B cell (primary cell): Measurements from ENCODE around the gene AHRR. TPM values are rescaled to one million over a fixed set of nuclear protein-coding genes. Genes with fewer than 3 reads are reported as not detected.

ENCODE experiments used
- ATAC-seq: fragments of 200-7000 bp; cut with Tn5 transposase; one replicate; pipeline ENCODE4 v1.10.0; 2021; ENCODE audit warnings: low read depth, mild to moderate bottlenecking, moderate number of reproducible peaks, moderate library complexity
- CTCF ChIA-PET: fragments of 350-600 bp; sonication (Branson Sonifier 250); formaldehyde crosslinking; loops from one replicate; lab custom pipeline; 2021; ENCODE audit warnings: antibody characterized with exemption, inconsistent platforms; lab: Charles Lee
- POLR2A ChIA-PET: fragments of 350-600 bp; sonication (Branson Sonifier 250); formaldehyde crosslinking; loops from one replicate; lab custom pipeline; 2021; ENCODE audit warnings: antibody characterized with exemption; lab: Charles Lee
- DNase-seq: peaks from one replicate; pipeline ENCODE4 v3.0.0; 2013
- H2AFZ ChIP-seq: 2 replicates; pipeline ENCODE4 v1.6.1; 2012; ENCODE audit warnings: mild to moderate bottlenecking, low read depth, low read length; ENCODE audit not compliant: insufficient read depth, poor library complexity, severe bottlenecking
- H3K27ac ChIP-seq, 2 donors: 1 replicate in 1 of 2; 2 replicates in 1 of 2; pipeline ENCODE4 v1.5.1; 2012 to 2013; ENCODE audit warnings: low read length in 2 of 2, mild to moderate bottlenecking in 2 of 2, moderate library complexity in 1 of 2
- H3K27me3 ChIP-seq, 4 experiments: fragments of 200-600 bp in 1 of 4; sonication (generic) in 1 of 4; replicated peaks in 1 of 4; 1 replicate in 2 of 4; 2 replicates in 2 of 4; pipeline versions ENCODE4 v1.6.1 to v1.7.0; 2013 to 2016; ENCODE audit warnings: low read length in 3 of 4, mild to moderate bottlenecking in 2 of 4, mixed read lengths in 1 of 4, moderate library complexity in 1 of 4; ENCODE audit not compliant: insufficient read depth in 4 of 4, control insufficient read depth in 3 of 4; ENCODE audit errors: control extremely low read depth in 1 of 4
- H3K36me3 ChIP-seq, 2 experiments: replicated peaks in 1 of 2; 1 replicate in 1 of 2; 2 replicates in 1 of 2; pipeline versions ENCODE4 v1.6.1 to v1.7.1; 2013; ENCODE audit warnings: low read length in 1 of 2; ENCODE audit not compliant: insufficient read depth in 2 of 2, control insufficient read depth in 1 of 2; ENCODE audit errors: control extremely low read depth in 1 of 2, extremely low read depth in 1 of 2
- H3K4me1 ChIP-seq, 2 donors: fragments of 200-600 bp in 1 of 2; sonication (generic) in 1 of 2; 1 replicate in 1 of 2; 2 replicates in 1 of 2; pipeline versions ENCODE4 v1.5.1 to v1.6.1; 2013 to 2017; ENCODE audit warnings: low read length in 2 of 2; ENCODE audit not compliant: control insufficient read depth in 2 of 2, insufficient read depth in 2 of 2
- H3K4me2 ChIP-seq: replicated peaks from 2 replicates; pipeline ENCODE3; 2012; ENCODE audit warnings: mild to moderate bottlenecking, low read depth, low read length; ENCODE audit not compliant: poor library complexity, severe bottlenecking
- H3K4me3 ChIP-seq, 5 experiments: fragments of 200-600 bp in 1 of 5; sonication (generic) in 1 of 5; 1 replicate in 3 of 5; 2 replicates in 2 of 5; pipeline versions ENCODE4 v1.5.1 to v1.7.0; 2011 to 2016; ENCODE audit warnings: low read length in 4 of 5, mild to moderate bottlenecking in 4 of 5, low read depth in 2 of 5, control low read depth in 1 of 5, moderate library complexity in 1 of 5; ENCODE audit not compliant: insufficient read depth in 1 of 5; ENCODE audit errors: control extremely low read depth in 1 of 5, extremely low read depth in 1 of 5
- H3K79me2 ChIP-seq: fragments of 200-600 bp; sonication (generic); one replicate; pipeline ENCODE4 v1.6.0; 2016; ENCODE audit warnings: low read length; ENCODE audit not compliant: control insufficient read depth, insufficient read depth
- H3K9ac ChIP-seq: fragments of 200-600 bp; sonication (generic); 2 replicates; pipeline ENCODE4 v1.6.1; 2017; ENCODE audit warnings: mild to moderate bottlenecking, low read length, moderate library complexity
- H3K9me3 ChIP-seq, 3 donors: one replicate each; pipeline versions ENCODE4 v1.6.1 to v1.7.1; 2013; ENCODE audit warnings: low read length in 2 of 3; ENCODE audit not compliant: control insufficient read depth in 2 of 3, insufficient read depth in 1 of 3; ENCODE audit errors: control extremely low read depth in 1 of 3
- H4K20me1 ChIP-seq: 2 replicates; pipeline ENCODE4 v1.6.0; 2012; ENCODE audit warnings: mild to moderate bottlenecking, low read length; ENCODE audit not compliant: insufficient read depth, control insufficient read depth, poor library complexity, severe bottlenecking
- H3K27ac Mint-ChIP-seq: one replicate; pipeline ENCODE4 v1.8.0; 2021; ENCODE audit warnings: mixed read lengths
- H3K27me3 Mint-ChIP-seq: one replicate; pipeline ENCODE4 v1.8.0; 2021; ENCODE audit warnings: mixed read lengths
- H3K4me1 Mint-ChIP-seq: one replicate; pipeline ENCODE4 v1.8.0; 2021; ENCODE audit warnings: mixed read lengths
- H3K4me3 Mint-ChIP-seq: one replicate; pipeline ENCODE4 v1.8.0; 2021; ENCODE audit warnings: mixed read lengths
- H3K9me3 Mint-ChIP-seq: one replicate; pipeline ENCODE4 v1.8.0; 2022; ENCODE audit warnings: mixed read lengths; ENCODE audit not compliant: insufficient read depth
- CTCF ChIP-seq: fragments of 200-600 bp; IDR thresholded peaks from one replicate; pipeline ENCODE4 v1.8.0; 2022; ENCODE audit warnings: antibody characterized with exemption, mild to moderate bottlenecking
- EZH2 ChIP-seq: IDR thresholded peaks from 2 replicates; pipeline ENCODE4 v1.6.1; 2012; ENCODE audit warnings: borderline replicate concordance, low read depth, mild to moderate bottlenecking, moderate library complexity, low read length; ENCODE audit not compliant: insufficient read depth, poor library complexity, severe bottlenecking
- WGBS: methylation state at CpG from one replicate; pipeline ENCODE4 v1.1.5; 2013; ENCODE audit warnings: missing lambda C conversion rate; ENCODE audit not compliant: insufficient coverage; 5-methylcytosine and 5-hydroxymethylcytosine counted together
- intact Hi-C: fragments of 100-400 bp; cut with micrococcal nuclease; formaldehyde crosslinking; loops from one replicate; pipeline ENCODE4 v1.10.0; 2022
- polyA plus RNA-seq: library from polyadenylated mRNA; depleted of rRNA; stranded (reverse); fragments of >200 nt; gene quantifications from 2 replicates; pipeline ENCODE4 v1.2.3, GENCODE V29; 2012
- total RNA-seq, 2 donors: library from RNA; stranded (reverse); fragments of 120-200 nt in 1 of 2; gene quantifications; 1 replicate in 1 of 2; 2 replicates in 1 of 2; pipeline versions ENCODE4 v1.2.3 to v1.2.4, GENCODE V29; 2013 to 2022

The AHRR gene
- total and polyA plus RNA-seq, 2 donors (not counting 1 experiment from before 2014, with no cell fraction given): 0.13 to 1.7 TPM

DNA sequence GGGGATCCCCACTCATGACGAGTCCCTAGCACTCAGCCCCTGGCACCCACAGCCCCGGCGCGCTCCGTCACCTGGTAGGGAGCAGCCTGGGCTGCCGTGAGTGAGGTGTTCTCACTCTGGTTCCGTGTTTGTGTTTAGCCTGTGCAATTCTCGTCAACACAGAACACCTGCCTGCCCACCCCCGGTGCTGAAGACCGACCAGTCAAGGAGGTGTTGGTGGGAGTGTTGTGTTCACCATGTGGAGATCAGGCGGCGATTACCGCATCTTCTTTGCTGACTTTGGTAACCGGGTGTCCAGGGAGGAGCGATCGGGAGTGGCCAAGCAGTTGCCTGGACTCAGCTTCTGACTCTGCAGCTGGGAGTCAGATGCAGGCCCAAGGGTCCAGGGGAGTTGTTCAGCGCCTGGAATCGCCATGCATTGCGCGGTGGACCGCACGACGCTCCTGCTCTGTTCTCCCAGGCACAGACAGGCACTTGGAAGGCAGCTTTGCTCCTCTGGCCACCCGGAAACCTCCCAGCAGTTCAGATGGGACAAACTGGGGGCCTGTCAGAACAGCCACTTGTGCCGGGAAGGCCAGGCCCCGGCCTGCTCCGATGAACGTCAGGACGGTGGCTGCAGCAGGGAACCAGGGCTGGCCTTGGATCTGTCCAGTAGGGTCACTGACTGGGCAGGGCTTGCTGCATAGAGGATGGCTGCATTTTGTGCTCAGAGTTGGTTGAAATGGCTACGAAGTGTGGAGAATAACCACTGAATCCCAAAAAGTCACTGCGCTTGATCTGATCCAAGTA, 149.6 kb downstream of the AHRR start:
- H3K9me3 ChIP-seq: peaks cover 0 to 3% (median 0%) of the 10 kb centered on the region in 3 donors
- peaks cover 34 to 40% of the 10 kb centered on the region in 2 donors for H3K4me1 ChIP-seq
- no peak overlapping the region for H2AFZ ChIP-seq
- no peak overlapping the region for H3K4me3 ChIP-seq
- peaks cover 10% of the 10 kb centered on the region for H3K79me2 ChIP-seq
- peaks cover 32% of the 10 kb centered on the region for H4K20me1 ChIP-seq
- peaks cover 0 to 23% (median 6%) of the 10 kb centered on the region in 4 experiments for H3K27me3 ChIP-seq
- DNase-seq (no peak), ATAC-seq (no peak)
- H3K36me3 ChIP-seq: peaks cover 4 to 16% of the 10 kb centered on the region in 2 experiments
- peak overlapping the region; percentile 96 for H3K4me2 ChIP-seq
- 94% methylated on average over 29 of the region's 31 CpGs for WGBS
- H3K27ac ChIP-seq: no peak overlapping the region
- Mint-ChIP-seq H3K27me3 (peaks cover 6% of the 10 kb centered on the region), H3K27ac (peak overlapping the region; percentile 37), H3K4me3 (peak overlapping the region; percentile 62), H3K9me3 (no peaks in the 10 kb centered on the region), H3K4me1 (peaks cover 33% of the 10 kb centered on the region)
- ChIA-PET CTCF (interaction anchor here (3.8 kb wide), 1 partner anchor 25 kb away, joined by 28 read pairs; no protein-coding TSS in a partner anchor), POLR2A (interaction anchor here (0.6 to 1.2 kb wide), 2 partner anchors 24 to 70 kb away, joined by 3 read pairs; no protein-coding TSS in a partner anchor)
- H3K9ac ChIP-seq: no peak overlapping the region
- TF ChIP-seq EZH2 (no peak), CTCF (no peak)
- intact Hi-C loops: no loop called here

DNA sequence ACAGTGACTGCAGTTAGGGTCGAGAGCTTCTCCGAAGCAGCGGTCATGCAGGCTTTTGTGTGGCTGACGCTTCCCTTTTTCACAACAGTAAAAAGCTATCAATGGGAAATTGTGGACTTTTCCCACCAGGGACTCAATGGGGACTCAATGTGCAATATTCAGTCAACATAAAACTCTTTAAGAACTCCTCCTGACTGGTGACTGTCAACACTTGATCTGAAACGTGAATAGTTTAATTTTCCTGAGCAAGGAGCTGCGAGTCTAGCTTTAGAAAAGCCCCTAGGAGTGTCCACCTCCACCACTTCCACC, 150.2 kb downstream of the AHRR start:
- TF ChIP-seq EZH2 (no peak), CTCF (no peak)
- Mint-ChIP-seq H3K9me3 (no peaks in the 10 kb centered on the region), H3K4me3 (peak overlapping the region; percentile 62), H3K27me3 (peaks cover 9% of the 10 kb centered on the region), H3K4me1 (peaks cover 31% of the 10 kb centered on the region), H3K27ac (peak overlapping the region; percentile 37)
- Histone ChIP-seq H3K27ac (no peak overlapping the region), H3K9me3 (peaks cover 0 to 6% (median 0%) of the 10 kb centered on the region in 3 donors), H3K79me2 (peaks cover 10% of the 10 kb centered on the region), H3K36me3 (peaks cover 4 to 10% of the 10 kb centered on the region in 2 experiments), H3K4me2 (peak overlapping the region; percentile 96), H3K9ac (peak overlapping the region; percentile 90), H2AFZ (no peak overlapping the region), H3K4me3 (peak overlapping the region in 4 of 5 experiments; percentile 71 to 89 (median 78)), H3K4me1 (peaks cover 34 to 40% of the 10 kb centered on the region in 2 donors), H4K20me1 (peaks cover 32% of the 10 kb centered on the region), H3K27me3 (peaks cover 0 to 29% (median 6%) of the 10 kb centered on the region in 4 experiments)
- ATAC-seq (no peak), DNase-seq (no peak)
- WGBS: 80% methylated on average over 1 of the region's 6 CpGs
- POLR2A ChIA-PET: interaction anchor here (0.6 to 1.2 kb wide), 3 partner anchors 8 to 69 kb away, joined by 3 to 4 read pairs (median 3); no protein-coding TSS in a partner anchor
- CTCF ChIA-PET: interaction anchor here (3.8 kb wide), 1 partner anchor 25 kb away, joined by 28 read pairs; no protein-coding TSS in a partner anchor
- intact Hi-C loops: loop anchor here (1.0 to 2.0 kb wide), 3 partner anchors 7 to 73 kb away; no protein-coding TSS in a partner anchor
